ENCODE measurements around the gene CYFIP1.
A peak's percentile ranks its signal among the peaks of the same experiment; 100 is the strongest.
"Not testable (repeated sequence)": the region's sequence is repeated elsewhere in the genome, so short reads cannot be mapped to it uniquely, and the experiment has no call there.

CYFIP1 gene

GRCh38 chr15:22980189-22981050 is at the start of gene CYFIP1:
TSS of gene CYFIP1 (minus strand) at chr15:22980368. CDS start at chr15:22947285, 33,083 bp downstream.
- DNase-seq (ENCODE audit: low spot score): peak; percentile 99

- no peak for DNase-seq (ENCODE audit: low spot score)
Observed at GRCh38 chr15:23026218-23026617, 46.0 kb upstream of the CYFIP1 start.

GRCh38 chr15:23022156-23022555 is 42.0 kb upstream of the CYFIP1 start:
- no peak for DNase-seq (ENCODE audit: low spot score)

- DNase-seq (ENCODE audit: low spot score): no peak
Observed at GRCh38 chr15:23014394-23015000, 34.3 kb upstream of the CYFIP1 start.

- no peak for DNase-seq (ENCODE audit: low spot score)
Observed at GRCh38 chr15:23013681-23014080, 33.5 kb upstream of the CYFIP1 start.

- DNase-seq (ENCODE audit: low spot score): not testable (repeated sequence)
Observed at GRCh38 chr15:23012616-23013015, 32.4 kb upstream of the CYFIP1 start.

GRCh38 chr15:23003736-23004135 is 23.6 kb upstream of the CYFIP1 start:
- DNase-seq (ENCODE audit: low spot score): no peak

- DNase-seq (ENCODE audit: low spot score): no peak
Observed at GRCh38 chr15:23002920-23003319, 22.8 kb upstream of the CYFIP1 start.

- DNase-seq (ENCODE audit: low spot score): no peak
Observed at GRCh38 chr15:22995795-22996194, 15.6 kb upstream of the CYFIP1 start.

GRCh38 chr15:22992024-22992326 is 11.8 kb upstream of the CYFIP1 start:
- no peak for DNase-seq (ENCODE audit: low spot score)

- DNase-seq (ENCODE audit: low spot score): no peak
Observed at GRCh38 chr15:22989576-22990477, 9.7 kb upstream of the CYFIP1 start.

- no peak for DNase-seq (ENCODE audit: low spot score)
Observed at GRCh38 chr15:22988811-22989210, 8.6 kb upstream of the CYFIP1 start.

GRCh38 chr15:22981931-22982330 is 1.8 kb upstream of the CYFIP1 start:
- not testable (repeated sequence) for DNase-seq (ENCODE audit: low spot score)

- DNase-seq (ENCODE audit: low spot score): no peak
Observed at GRCh38 chr15:22981051-22981840, 1.1 kb upstream of the CYFIP1 start.

- peak; percentile 74 for DNase-seq (ENCODE audit: low spot score)
Observed at GRCh38 chr15:22979238-22980188, 655 bp downstream of the CYFIP1 start.

GRCh38 chr15:22978691-22979237 is 1.4 kb downstream of the CYFIP1 start:
- no peak for DNase-seq (ENCODE audit: low spot score)

GRCh38 chr15:22974745-22975144 is 5.4 kb downstream of the CYFIP1 start:
- no peak for DNase-seq (ENCODE audit: low spot score)

GRCh38 chr15:22973987-22974386 is 6.2 kb downstream of the CYFIP1 start:
- no peak for DNase-seq (ENCODE audit: low spot score)

- DNase-seq (ENCODE audit: low spot score): no peak
Observed at GRCh38 chr15:22973286-22973685, 6.9 kb downstream of the CYFIP1 start.

GRCh38 chr15:22969489-22969888 is 10.7 kb downstream of the CYFIP1 start:
- no peak for DNase-seq (ENCODE audit: low spot score)

All from AG20443 (cell line).